Measurements from ENCODE around the gene ARL17A.
"Not testable (repeated sequence)": the region's sequence is repeated elsewhere in the genome, so short reads cannot be mapped to it uniquely, and the experiment has no call there.

The ARL17A gene

DNA sequence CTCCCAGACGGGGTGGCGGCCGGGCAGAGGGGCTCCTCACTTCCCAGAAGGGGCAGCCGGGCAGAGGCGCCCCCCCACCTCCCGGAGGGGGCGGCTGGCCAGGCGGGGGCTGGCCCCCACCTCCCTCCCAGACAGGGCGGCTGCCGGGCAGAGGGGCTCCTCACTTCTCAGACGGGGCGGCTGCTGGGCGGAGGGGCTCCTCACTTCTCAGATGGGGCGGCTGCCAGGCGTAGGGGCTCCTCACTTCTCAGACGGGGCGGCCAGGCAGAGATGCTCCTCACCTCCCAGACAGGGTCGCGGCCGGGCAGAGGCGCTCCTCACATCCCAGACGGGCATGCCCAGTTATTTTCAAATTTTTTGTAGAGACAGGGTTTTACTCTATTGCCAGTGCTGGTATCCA is 44.8 kb downstream of the ARL17A start:
- H3K36me3 ChIP-seq (ENCODE audit: control insufficient read depth in 4 of 4, insufficient read depth in 4 of 4, low read length in 3 of 4); H3K27ac ChIP-seq (ENCODE audit: insufficient read depth in 1 of 2, low read depth in 1 of 2, low read length in 2 of 2, poor library complexity in 1 of 2, severe bottlenecking in 2 of 2); CTCF ChIA-PET; H3K27me3 ChIP-seq (replicated peaks in 2 of 5; ENCODE audit: control insufficient read depth in 4 of 5, insufficient read depth in 5 of 5, low read length in 4 of 5); H3K4me1 ChIP-seq (ENCODE audit: control extremely low read depth in 1 of 4, control insufficient read depth in 4 of 4, insufficient read depth in 4 of 4, low read length in 3 of 4); DNase-seq; H3K9me3 ChIP-seq (ENCODE audit: control extremely low read depth in 1 of 5, control insufficient read depth in 4 of 5, insufficient read depth in 2 of 5, low read depth in 1 of 5, low read length in 4 of 5); POLR2A ChIA-PET; H3K4me3 ChIP-seq (ENCODE audit: control insufficient read depth in 1 of 7, extremely low read depth in 1 of 7, insufficient read depth in 4 of 7, low read depth in 2 of 7, low read length in 6 of 7): not testable (repeated sequence)
- 97% methylated on average over 10 of the region's 22 CpGs for WGBS (ENCODE audit: insufficient coverage)

DNA sequence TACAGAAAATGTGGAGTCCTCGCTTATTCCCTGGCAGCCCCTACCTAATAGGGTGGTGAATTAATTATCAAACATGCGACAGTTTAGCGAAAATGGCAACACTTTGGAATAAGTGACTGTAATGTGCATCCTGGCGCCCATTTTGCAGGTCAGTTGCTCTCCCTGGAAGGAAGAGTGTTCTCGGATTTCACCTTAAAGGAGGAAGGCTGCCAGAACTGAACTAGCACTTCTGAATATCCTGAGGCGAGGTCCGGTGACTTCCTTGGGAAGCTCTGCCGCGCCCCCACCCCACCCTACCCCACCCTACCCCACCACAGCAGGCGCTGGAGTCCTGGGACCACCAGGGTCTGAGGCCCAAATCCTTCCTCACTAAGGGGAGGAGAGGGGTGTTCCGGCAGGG is 67.3 kb downstream of the ARL17A start, which contains the start of gene LRRC37A2:
TSS of gene LRRC37A2 (plus strand) at position 301 of the 400 bp plus-strand sequence. CDS start 245 bp downstream, outside the sequence.
- no CpG with 5 or more reads among the region's 11 CpGs for WGBS (ENCODE audit: insufficient coverage)
- H3K27me3 ChIP-seq (replicated peaks in 2 of 5; ENCODE audit: control insufficient read depth in 4 of 5, insufficient read depth in 5 of 5, low read length in 4 of 5); DNase-seq; H3K27ac ChIP-seq (ENCODE audit: insufficient read depth in 1 of 2, low read depth in 1 of 2, low read length in 2 of 2, poor library complexity in 1 of 2, severe bottlenecking in 2 of 2); H3K36me3 ChIP-seq (ENCODE audit: control insufficient read depth in 4 of 4, insufficient read depth in 4 of 4, low read length in 3 of 4); POLR2A ChIA-PET; CTCF ChIA-PET; H3K9me3 ChIP-seq (ENCODE audit: control extremely low read depth in 1 of 5, control insufficient read depth in 4 of 5, insufficient read depth in 2 of 5, low read depth in 1 of 5, low read length in 4 of 5); H3K4me3 ChIP-seq (ENCODE audit: control insufficient read depth in 1 of 7, extremely low read depth in 1 of 7, insufficient read depth in 4 of 7, low read depth in 2 of 7, low read length in 6 of 7); H3K4me1 ChIP-seq (ENCODE audit: control extremely low read depth in 1 of 4, control insufficient read depth in 4 of 4, insufficient read depth in 4 of 4, low read length in 3 of 4): not testable (repeated sequence)

DNA sequence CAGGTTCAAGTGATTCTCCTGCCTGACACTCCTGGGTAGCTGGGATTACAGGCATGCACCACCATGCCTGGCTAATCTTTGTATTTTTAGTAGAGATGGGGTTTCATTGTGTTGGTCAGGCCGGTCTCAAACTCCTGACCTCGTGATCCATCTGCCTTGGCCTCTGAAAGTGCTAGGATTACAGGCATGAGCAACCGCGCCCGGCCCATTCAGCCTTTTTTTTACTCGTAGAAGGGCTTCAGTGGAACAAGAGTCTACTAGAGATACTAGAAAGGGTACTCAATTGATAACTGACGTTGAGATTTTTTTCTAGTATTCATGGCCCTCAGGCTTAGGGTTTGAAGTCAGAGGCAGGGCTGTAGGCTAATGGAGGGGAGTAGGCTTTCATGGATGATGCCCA is 73.6 kb downstream of the ARL17A start:
- CTCF ChIA-PET; POLR2A ChIA-PET; H3K4me3 ChIP-seq (ENCODE audit: control insufficient read depth in 1 of 7, extremely low read depth in 1 of 7, insufficient read depth in 4 of 7, low read depth in 2 of 7, low read length in 6 of 7); H3K4me1 ChIP-seq (ENCODE audit: control extremely low read depth in 1 of 4, control insufficient read depth in 4 of 4, insufficient read depth in 4 of 4, low read length in 3 of 4); H3K9me3 ChIP-seq (ENCODE audit: control extremely low read depth in 1 of 5, control insufficient read depth in 4 of 5, insufficient read depth in 2 of 5, low read depth in 1 of 5, low read length in 4 of 5); DNase-seq; H3K27ac ChIP-seq (ENCODE audit: insufficient read depth in 1 of 2, low read depth in 1 of 2, low read length in 2 of 2, poor library complexity in 1 of 2, severe bottlenecking in 2 of 2); H3K27me3 ChIP-seq (replicated peaks in 2 of 5; ENCODE audit: control insufficient read depth in 4 of 5, insufficient read depth in 5 of 5, low read length in 4 of 5); H3K36me3 ChIP-seq (ENCODE audit: control insufficient read depth in 4 of 4, insufficient read depth in 4 of 4, low read length in 3 of 4): not testable (repeated sequence)
- no CpG with 5 or more reads among the region's 7 CpGs for WGBS (ENCODE audit: insufficient coverage)

DNA sequence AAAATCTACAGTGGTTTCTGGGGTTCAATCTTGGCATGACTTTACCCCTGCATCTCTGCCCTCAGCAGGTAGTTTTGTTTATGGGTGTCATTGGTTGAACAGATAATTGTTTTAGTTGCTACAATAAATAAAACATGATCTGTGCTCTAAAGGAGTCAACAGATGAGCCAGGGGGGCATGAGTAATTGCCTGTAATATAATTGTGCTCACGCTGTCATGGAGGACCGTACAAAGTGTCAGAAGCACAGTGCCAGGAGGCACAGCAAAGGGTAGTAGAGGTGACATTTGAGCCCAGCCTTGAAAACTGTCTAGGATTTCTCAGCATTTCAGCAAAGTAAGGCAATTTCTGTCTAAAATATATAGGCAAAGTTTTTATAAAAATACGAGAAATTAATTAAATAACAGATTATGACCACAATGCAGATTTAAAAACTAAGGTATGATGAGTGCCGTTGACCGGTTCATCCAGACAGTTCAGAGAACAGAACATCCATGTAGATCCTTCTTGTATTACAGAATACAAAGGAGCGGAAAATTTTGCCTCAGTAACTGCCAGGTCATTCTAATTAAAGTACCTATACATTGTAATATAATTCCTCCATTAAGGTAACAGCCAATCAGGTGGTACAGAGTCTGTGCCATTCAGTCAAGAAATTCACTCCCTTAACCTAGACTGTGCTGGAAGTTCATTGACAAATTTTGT is 79.9 kb downstream of the ARL17A start:
- CTCF ChIA-PET; H3K4me3 ChIP-seq (ENCODE audit: control insufficient read depth in 1 of 7, extremely low read depth in 1 of 7, insufficient read depth in 4 of 7, low read depth in 2 of 7, low read length in 6 of 7); POLR2A ChIA-PET; H3K9me3 ChIP-seq (ENCODE audit: control extremely low read depth in 1 of 5, control insufficient read depth in 4 of 5, insufficient read depth in 2 of 5, low read depth in 1 of 5, low read length in 4 of 5); H3K27me3 ChIP-seq (replicated peaks in 2 of 5; ENCODE audit: control insufficient read depth in 4 of 5, insufficient read depth in 5 of 5, low read length in 4 of 5); H3K4me1 ChIP-seq (ENCODE audit: control extremely low read depth in 1 of 4, control insufficient read depth in 4 of 4, insufficient read depth in 4 of 4, low read length in 3 of 4); DNase-seq; H3K27ac ChIP-seq (ENCODE audit: insufficient read depth in 1 of 2, low read depth in 1 of 2, low read length in 2 of 2, poor library complexity in 1 of 2, severe bottlenecking in 2 of 2); H3K36me3 ChIP-seq (ENCODE audit: control insufficient read depth in 4 of 4, insufficient read depth in 4 of 4, low read length in 3 of 4): not testable (repeated sequence)
- no CpG with 5 or more reads among the region's 6 CpGs for WGBS (ENCODE audit: insufficient coverage)

DNA sequence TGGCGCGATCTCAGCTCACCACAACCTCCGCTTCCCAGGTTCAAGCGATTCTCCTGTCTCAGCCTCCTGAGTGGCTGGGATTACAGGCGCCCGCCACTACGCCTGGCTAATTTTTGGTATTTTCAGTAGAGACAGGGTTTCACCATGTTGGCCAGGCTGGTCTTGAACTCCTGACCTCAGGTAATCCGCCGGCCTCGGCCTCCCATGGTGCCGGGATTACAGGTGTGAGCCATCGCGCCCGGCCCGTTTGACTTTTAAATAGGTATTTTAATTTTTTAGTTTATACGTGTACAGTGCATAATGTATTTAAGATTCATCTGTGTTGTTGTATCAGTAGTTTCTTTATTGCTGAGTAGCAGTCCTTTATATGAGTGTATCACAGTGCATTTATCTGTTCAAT is 87.5 kb downstream of the ARL17A start:
- CTCF ChIA-PET; H3K27me3 ChIP-seq (replicated peaks in 2 of 5; ENCODE audit: control insufficient read depth in 4 of 5, insufficient read depth in 5 of 5, low read length in 4 of 5); H3K27ac ChIP-seq (ENCODE audit: insufficient read depth in 1 of 2, low read depth in 1 of 2, low read length in 2 of 2, poor library complexity in 1 of 2, severe bottlenecking in 2 of 2); DNase-seq; H3K9me3 ChIP-seq (ENCODE audit: control extremely low read depth in 1 of 5, control insufficient read depth in 4 of 5, insufficient read depth in 2 of 5, low read depth in 1 of 5, low read length in 4 of 5); H3K36me3 ChIP-seq (ENCODE audit: control insufficient read depth in 4 of 4, insufficient read depth in 4 of 4, low read length in 3 of 4); H3K4me1 ChIP-seq (ENCODE audit: control extremely low read depth in 1 of 4, control insufficient read depth in 4 of 4, insufficient read depth in 4 of 4, low read length in 3 of 4); H3K4me3 ChIP-seq (ENCODE audit: control insufficient read depth in 1 of 7, extremely low read depth in 1 of 7, insufficient read depth in 4 of 7, low read depth in 2 of 7, low read length in 6 of 7); POLR2A ChIA-PET: not testable (repeated sequence)
- WGBS (ENCODE audit: insufficient coverage) = 89% methylated on average over 3 of the region's 16 CpGs

DNA sequence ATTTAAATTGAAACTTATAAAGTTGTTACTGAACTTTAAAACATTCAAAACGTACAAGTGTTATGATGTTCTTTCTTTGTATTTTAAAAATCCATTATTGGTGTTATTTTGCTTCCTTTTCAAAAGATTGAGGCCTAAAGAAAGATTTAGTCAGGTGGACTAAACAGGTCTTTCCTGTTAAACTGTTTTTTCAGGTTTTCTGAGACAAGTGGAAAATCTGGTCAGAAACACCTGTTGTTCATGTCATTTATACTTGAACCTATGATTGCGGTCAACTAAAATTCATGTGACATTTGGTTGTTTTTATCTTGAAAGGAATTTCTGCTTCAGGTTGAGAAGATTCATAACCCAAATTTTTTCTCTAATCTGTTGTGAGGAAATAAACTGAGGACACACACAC is 98.2 kb downstream of the ARL17A start:
- H3K27me3 ChIP-seq (replicated peaks in 2 of 5; ENCODE audit: control insufficient read depth in 4 of 5, insufficient read depth in 5 of 5, low read length in 4 of 5); H3K4me3 ChIP-seq (ENCODE audit: control insufficient read depth in 1 of 7, extremely low read depth in 1 of 7, insufficient read depth in 4 of 7, low read depth in 2 of 7, low read length in 6 of 7); CTCF ChIA-PET; H3K27ac ChIP-seq (ENCODE audit: insufficient read depth in 1 of 2, low read depth in 1 of 2, low read length in 2 of 2, poor library complexity in 1 of 2, severe bottlenecking in 2 of 2); POLR2A ChIA-PET; H3K4me1 ChIP-seq (ENCODE audit: control extremely low read depth in 1 of 4, control insufficient read depth in 4 of 4, insufficient read depth in 4 of 4, low read length in 3 of 4); H3K9me3 ChIP-seq (ENCODE audit: control extremely low read depth in 1 of 5, control insufficient read depth in 4 of 5, insufficient read depth in 2 of 5, low read depth in 1 of 5, low read length in 4 of 5); DNase-seq; H3K36me3 ChIP-seq (ENCODE audit: control insufficient read depth in 4 of 4, insufficient read depth in 4 of 4, low read length in 3 of 4): not testable (repeated sequence)
- no CpG with 5 or more reads among the region's 2 CpGs for WGBS (ENCODE audit: insufficient coverage)

DNA sequence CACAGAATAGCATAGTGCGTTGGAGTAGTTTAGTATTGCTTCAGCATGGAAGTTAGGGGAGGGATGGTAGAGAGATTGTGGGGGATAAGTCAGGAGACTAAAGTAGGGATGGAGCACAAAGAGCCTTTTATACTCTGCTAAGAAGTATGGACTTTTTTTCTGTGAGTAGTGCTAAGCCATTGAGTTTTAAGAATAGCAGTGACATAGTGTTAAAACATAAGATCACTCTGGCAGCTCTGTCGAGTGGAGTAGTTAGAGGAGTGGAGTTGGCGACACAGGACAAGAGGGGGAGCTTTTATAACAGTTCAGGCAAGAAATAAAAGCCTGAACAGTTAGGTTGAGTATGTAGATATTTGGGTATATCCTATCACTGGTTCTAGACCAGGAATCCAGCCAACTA is 100.7 kb downstream of the ARL17A start:
- CTCF ChIA-PET = not testable (repeated sequence)
- WGBS (ENCODE audit: insufficient coverage) = no CpG with 5 or more reads among the region's 3 CpGs

More for the DNA sequence above, 100.7 kb downstream of the ARL17A start:
- H3K27ac ChIP-seq (ENCODE audit: insufficient read depth in 1 of 2, low read depth in 1 of 2, low read length in 2 of 2, poor library complexity in 1 of 2, severe bottlenecking in 2 of 2); H3K36me3 ChIP-seq (ENCODE audit: control insufficient read depth in 4 of 4, insufficient read depth in 4 of 4, low read length in 3 of 4); H3K4me1 ChIP-seq (ENCODE audit: control extremely low read depth in 1 of 4, control insufficient read depth in 4 of 4, insufficient read depth in 4 of 4, low read length in 3 of 4); H3K9me3 ChIP-seq (ENCODE audit: control extremely low read depth in 1 of 5, control insufficient read depth in 4 of 5, insufficient read depth in 2 of 5, low read depth in 1 of 5, low read length in 4 of 5); POLR2A ChIA-PET; H3K27me3 ChIP-seq (replicated peaks in 2 of 5; ENCODE audit: control insufficient read depth in 4 of 5, insufficient read depth in 5 of 5, low read length in 4 of 5); H3K4me3 ChIP-seq (ENCODE audit: control insufficient read depth in 1 of 7, extremely low read depth in 1 of 7, insufficient read depth in 4 of 7, low read depth in 2 of 7, low read length in 6 of 7); DNase-seq: not testable (repeated sequence)

Data from common myeloid progenitor, CD34-positive (primary cell).